GM21515 (cell line): ENCODE data around the gene FBXO3.
"Not testable (repeated sequence)": the region's sequence is repeated elsewhere in the genome, so short reads cannot be mapped to it uniquely, and the experiment has no call there.

Experiments used
- ATAC-seq: cut with Tn5 transposase; IDR thresholded peaks from one replicate; pipeline ENCODE4 v1.9.1; 2021; ENCODE audit not compliant: unreplicated experiment

The FBXO3 gene

GRCh38 chr11:33731723-33732531, 42.4 kb downstream of the FBXO3 start:
- no peak for ATAC-seq

- no peak for ATAC-seq
These were observed 43.6 kb downstream of the FBXO3 start for GRCh38 chr11:33730716-33731115.

- not testable (repeated sequence) for ATAC-seq
These were observed 45.2 kb downstream of the FBXO3 start for GRCh38 chr11:33729072-33729664.

DNA sequence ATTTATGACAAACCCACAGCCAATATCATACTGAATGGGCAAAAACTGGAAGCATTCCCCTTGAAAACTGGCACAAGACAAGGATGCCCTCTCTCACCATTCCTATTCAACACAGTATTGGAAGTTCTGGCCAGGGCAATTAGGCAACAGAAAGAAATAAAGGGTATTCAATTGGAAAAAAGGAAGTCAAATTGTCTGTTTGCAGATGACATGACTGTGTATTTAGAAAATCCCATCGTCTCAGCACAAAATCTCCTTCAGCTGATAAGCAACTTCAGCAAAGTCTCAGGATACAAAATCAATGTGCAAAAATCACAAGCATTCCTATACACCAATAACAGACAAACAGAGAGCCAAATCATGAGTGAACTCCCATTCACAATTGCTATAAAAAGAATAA, 46.8 kb downstream of the FBXO3 start:
- not testable (repeated sequence) for ATAC-seq

GRCh38 chr11:33725496-33725895, 48.8 kb downstream of the FBXO3 start:
- ATAC-seq, result no peak

DNA sequence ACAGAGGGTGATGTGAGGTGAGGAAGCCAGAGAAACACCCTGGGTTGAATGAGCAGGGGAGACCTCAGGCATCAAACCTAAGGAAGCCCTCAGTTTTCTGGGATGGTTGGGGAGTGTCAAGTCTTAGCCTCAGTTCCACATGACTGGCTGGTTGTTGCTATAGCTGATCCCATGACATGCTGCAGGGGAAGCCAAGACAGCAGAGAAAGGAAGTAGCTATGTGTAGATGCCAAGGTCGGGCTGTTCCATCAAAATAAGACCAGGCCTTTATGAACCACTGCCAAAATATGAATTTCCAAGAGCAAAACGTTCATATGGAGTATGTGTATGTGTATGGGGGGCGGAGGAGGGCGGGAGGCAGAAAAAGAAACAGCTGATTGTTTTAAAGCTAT, 49.7 kb downstream of the FBXO3 start:
- no peak for ATAC-seq

GRCh38 chr11:33723238-33723881, 51.0 kb downstream of the FBXO3 start:
- ATAC-seq, result peak; percentile 20

DNA sequence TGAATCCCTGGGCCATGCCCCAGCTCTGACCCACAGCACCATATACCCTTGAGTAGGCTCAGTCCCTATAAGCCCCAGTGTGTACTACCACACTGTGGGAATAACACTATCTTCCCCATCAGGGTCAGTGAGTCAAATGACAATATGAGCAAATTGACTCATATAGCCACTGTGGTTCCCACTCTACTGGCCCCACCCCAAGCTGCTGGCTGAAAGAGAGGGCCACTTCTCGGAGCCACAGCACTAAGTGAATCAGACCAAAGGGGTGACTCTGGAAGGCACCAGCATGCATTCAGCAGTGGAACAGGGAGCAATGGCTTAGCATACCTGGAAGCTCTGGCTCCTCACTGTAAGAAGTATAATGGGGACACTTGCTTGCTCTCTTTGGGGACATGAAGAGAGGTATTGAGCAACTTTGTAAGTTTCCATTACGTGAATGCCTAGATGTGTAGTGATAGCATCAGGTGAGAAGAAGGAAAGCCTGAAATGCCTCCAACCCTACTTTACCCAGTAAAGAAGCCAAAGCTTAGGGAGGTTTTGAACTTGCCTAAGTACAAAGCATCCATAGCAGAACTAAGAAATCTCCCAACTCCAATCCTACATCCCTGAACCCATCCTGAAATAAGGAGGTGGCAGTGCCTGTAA, 51.6 kb downstream of the FBXO3 start:
- ATAC-seq, result peak; percentile 66

DNA sequence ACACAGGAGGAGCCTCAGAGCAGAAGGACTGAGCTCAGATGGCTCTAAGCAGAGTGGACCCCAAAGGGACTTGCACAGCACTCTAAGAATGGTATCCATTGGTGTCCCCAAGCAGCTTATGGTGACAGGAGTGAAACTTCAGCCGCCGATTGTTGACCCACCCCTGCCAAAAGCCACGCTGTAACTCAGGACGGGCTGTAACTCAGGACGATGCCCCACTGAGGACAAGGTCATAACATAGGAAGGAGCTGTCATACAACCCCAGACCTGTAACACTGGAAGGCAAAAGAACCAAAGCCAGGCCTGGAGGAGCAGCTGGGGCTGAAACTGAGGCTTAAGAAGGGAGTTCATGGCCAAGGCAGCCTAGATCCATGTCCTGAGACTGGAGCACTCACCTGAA, 52.3 kb downstream of the FBXO3 start:
- ATAC-seq, result no peak

GRCh38 chr11:33721426-33721825, 52.9 kb downstream of the FBXO3 start:
- ATAC-seq, result no peak

DNA sequence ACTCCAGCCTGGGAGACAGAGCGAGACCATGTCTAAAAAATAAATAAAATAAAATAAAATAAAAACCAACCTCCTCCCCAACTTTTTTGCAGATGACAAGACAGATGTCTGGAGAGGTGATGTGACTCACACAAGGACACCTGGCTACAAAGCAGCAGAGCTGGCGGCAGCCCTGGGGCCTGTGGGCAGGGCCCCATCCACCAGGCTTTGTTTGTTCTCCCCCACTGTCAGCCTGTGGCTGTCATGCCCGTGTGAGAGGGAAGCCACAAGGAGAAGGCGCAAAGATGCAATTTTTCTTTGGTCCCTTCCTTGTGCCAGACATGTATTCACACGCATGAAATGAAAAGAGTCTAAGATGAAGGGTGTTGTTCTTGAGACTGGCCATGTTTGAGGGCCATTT, 54.7 kb downstream of the FBXO3 start:
- no peak for ATAC-seq

GRCh38 chr11:33718440-33718839, 55.9 kb downstream of the FBXO3 start:
- no peak for ATAC-seq

- no peak for ATAC-seq
These were observed 58.1 kb downstream of the FBXO3 start for GRCh38 chr11:33716243-33716642.

GRCh38 chr11:33713856-33714398, 60.4 kb downstream of the FBXO3 start:
- ATAC-seq, result no peak

- no peak for ATAC-seq
These were observed 61.0 kb downstream of the FBXO3 start for GRCh38 chr11:33713151-33713855.

DNA sequence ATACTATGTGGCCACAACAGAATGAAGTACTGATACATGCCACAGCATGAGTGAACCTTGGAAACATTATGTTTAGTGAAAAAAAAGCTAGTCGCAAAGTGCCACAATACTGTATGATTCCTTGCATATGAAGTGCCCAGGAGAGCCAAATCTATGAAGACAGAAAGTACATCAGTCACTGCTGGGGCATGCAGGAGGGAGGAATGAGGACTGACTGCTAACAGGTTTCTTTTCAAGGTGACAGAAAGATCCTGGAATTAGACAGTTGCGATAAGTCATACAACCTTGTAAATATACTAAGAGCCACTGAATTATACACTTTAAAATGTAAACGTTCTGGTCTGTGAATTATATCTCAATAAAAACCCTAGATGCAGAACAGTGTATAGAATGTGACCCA, 61.9 kb downstream of the FBXO3 start:
- no peak for ATAC-seq

- ATAC-seq, result no peak
These were observed 64.9 kb downstream of the FBXO3 start for GRCh38 chr11:33709466-33709865.

DNA sequence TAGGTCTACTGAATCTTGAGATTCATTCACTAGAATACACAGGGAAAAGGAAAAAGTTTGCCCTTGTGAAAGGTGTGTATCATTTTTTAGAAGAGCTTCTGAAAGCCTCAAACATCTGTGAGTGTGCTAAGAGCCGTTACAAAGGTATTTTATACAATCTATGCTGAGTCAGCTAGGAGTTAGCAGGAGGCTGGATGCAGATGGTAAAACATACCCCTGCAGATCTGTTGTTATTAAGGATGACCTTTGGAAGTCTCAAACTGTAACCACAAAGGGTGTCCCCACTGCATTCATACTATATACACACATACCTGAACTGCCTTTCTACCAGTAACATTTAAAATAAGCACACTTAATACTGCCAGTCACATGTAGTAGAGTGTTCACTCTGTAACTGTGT, 65.3 kb downstream of the FBXO3 start:
- ATAC-seq, result no peak

- ATAC-seq, result not testable (repeated sequence)
These were observed 66.5 kb downstream of the FBXO3 start for GRCh38 chr11:33707831-33708230.

GRCh38 chr11:33706966-33707365, 67.4 kb downstream of the FBXO3 start:
- ATAC-seq, result no peak

- ATAC-seq, result no peak
These were observed 67.8 kb downstream of the FBXO3 start for GRCh38 chr11:33706546-33706945.
